GM10266 (cell line): Measurements from ENCODE around the gene TCAP.

ENCODE experiments used
- DNase-seq: peaks from one replicate; pipeline ENCODE4 v3.0.0; 2012; ENCODE audit errors: extremely low spot score
- TF ChIP-seq, protein P1 (sequence below): IDR thresholded peaks from 2 replicates; pipeline ENCODE4 v1.5.1; 2012; ENCODE audit warnings: mild to moderate bottlenecking, low read depth; ENCODE audit not compliant: control insufficient read depth, insufficient read depth; ENCODE audit errors: missing control alignments

The TCAP gene

GRCh38 chr17:39679521-39680192 lies 14.5 kb downstream of the TCAP start:
- no peak for DNase-seq
- TF ChIP-seq, protein P1, sequence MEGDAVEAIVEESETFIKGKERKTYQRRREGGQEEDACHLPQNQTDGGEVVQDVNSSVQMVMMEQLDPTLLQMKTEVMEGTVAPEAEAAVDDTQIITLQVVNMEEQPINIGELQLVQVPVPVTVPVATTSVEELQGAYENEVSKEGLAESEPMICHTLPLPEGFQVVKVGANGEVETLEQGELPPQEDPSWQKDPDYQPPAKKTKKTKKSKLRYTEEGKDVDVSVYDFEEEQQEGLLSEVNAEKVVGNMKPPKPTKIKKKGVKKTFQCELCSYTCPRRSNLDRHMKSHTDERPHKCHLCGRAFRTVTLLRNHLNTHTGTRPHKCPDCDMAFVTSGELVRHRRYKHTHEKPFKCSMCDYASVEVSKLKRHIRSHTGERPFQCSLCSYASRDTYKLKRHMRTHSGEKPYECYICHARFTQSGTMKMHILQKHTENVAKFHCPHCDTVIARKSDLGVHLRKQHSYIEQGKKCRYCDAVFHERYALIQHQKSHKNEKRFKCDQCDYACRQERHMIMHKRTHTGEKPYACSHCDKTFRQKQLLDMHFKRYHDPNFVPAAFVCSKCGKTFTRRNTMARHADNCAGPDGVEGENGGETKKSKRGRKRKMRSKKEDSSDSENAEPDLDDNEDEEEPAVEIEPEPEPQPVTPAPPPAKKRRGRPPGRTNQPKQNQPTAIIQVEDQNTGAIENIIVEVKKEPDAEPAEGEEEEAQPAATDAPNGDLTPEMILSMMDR = no peak

GRCh38 chr17:39683295-39683939 lies 18.3 kb downstream of the TCAP start:
- TF ChIP-seq, protein P1 = no peak
- DNase-seq = no peak

DNA sequence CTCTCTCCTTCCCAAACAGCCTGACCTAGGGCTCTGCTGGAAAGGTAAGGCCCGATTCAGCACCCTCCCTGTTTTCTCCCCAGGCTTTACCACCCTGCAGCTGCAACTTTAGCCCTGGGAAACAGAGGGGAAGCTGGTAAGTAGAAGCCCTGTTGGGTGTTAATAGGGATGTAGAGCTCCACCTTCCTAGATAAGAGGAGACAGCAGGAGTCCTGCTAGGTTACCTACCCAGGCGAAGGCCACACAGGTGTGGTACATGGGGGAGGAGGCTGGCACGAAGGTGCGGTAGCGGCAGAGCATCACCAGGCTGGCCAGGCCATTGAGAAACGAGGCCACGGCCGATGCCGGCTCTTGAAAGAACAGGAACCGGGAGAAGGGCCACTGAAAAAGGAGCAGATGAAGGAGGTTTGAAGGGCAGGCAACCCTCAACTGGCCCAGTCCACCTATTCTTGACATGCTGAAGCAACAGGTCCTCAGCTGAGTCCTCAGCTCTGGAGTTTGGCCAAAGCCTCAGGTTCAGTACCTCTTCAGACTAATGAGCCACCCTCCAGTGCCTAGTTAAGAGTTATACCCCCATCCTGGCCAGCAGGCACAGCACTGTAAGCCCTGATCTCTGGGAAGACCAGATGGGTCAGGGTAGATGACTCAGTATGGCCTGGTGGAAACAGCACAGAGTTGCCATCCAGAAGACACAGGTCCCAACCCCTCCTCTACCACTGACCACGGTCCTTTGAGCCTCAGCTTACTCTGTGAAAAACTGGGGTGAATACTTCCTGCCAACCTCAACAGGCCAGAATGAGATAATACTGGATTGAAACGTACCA lies 19.4 kb downstream of the TCAP start:
- TF ChIP-seq, protein P1 = no peak
- DNase-seq = no peak

GRCh38 chr17:39687101-39687545 lies 22.0 kb downstream of the TCAP start:
- TF ChIP-seq, protein P1 = no peak
- DNase-seq = no peak

DNA sequence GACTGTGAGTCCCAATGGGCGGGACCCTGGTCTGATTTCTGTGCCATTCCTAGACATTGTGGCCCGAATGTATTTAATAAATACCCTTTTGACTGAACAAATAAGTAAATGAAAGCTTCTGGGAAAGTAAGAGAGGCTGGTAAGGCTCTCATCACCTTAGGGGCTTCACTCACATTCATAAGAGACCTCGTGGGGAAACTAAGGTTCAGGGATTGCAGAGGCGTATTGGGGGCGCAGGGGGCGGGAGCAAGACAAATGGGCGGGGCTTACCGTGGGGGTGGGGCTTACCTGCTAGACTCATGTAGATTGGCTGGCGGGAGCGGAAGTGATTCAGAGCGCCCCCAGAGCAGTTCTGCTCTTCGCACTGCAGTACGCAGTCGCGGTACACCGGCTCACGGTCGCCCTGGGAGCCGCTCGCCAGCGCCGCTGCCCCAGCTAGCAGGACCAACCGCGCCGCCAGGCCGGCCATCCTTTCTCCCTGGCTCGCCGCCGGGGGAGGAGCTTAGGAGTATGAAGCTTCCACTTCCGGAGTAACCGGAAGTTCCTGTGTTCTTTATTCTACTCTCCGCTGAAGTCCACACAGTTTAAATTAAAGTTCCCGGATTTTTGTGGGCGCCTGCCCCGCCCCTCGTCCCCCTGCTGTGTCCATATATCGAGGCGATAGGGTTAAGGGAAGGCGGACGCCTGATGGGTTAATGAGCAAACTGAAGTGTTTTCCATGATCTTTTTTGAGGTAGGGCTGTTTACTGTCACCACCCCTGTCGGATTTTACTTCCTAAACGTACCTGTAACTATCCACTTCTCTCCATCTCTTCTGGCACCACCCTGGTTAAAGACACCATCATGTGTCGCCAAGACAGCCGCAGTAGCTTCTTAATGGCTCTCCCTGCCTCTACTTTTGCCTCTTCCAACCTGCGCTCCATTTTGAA lies 22.7 kb downstream of the TCAP start, which contains the start of gene PGAP3:
Gene PGAP3, minus strand, starts transcription at position 512 of the 929 bp plus-strand sequence. Its CDS starts 43 bp downstream, at position 469.
- peak; percentile 92 for DNase-seq
- TF ChIP-seq, protein P1 = no peak

GRCh38 chr17:39688475-39688835 lies 23.3 kb downstream of the TCAP start:
- TF ChIP-seq, protein P1 = no peak
- DNase-seq = no peak
